Endothelial cell of umbilical vein (primary cell): ENCODE results near the gene NT5DC1. TPM values are rescaled to one million over a fixed set of nuclear protein-coding genes. Genes with fewer than 3 reads are reported as not detected.

Experiments used
- BruUV-seq: library from RNA; stranded (reverse); fragments of 400-500 nt; replicated peaks from 2 replicates; lab custom pipeline; 2021; lab: Mats Ljungman, UMichigan
- CTCF ChIA-PET: fragments of 300-600, 350-600 bp; sonication (Branson Sonifier 250); formaldehyde crosslinking; loops from one replicate; lab custom pipeline; 2021; ENCODE audit warnings: antibody characterized with exemption, inconsistent platforms; lab: Charles Lee
- POLR2A ChIA-PET: fragments of 300-600, 350-600 bp; sonication (Branson Sonifier 250); formaldehyde crosslinking; loops from one replicate; lab custom pipeline; 2021; ENCODE audit warnings: antibody characterized with exemption, inconsistent platforms; lab: Charles Lee
- DNase-seq: peaks from one replicate; pipeline ENCODE4 v3.0.0-alpha.2; 2011; ENCODE audit warnings: low read depth, low spot score
- FAIRE-seq: peaks from 2 replicates; lab custom pipeline; 2011; peaks lifted over from hg19 to GRCh38; lab: Jason Lieb, UNC
- H2AFZ ChIP-seq: 2 replicates; pipeline ENCODE4 v1.6.0; 2012; ENCODE audit warnings: low read depth, low read length, control low read depth, inconsistent platforms
- H3K27ac ChIP-seq: 2 replicates; pipeline ENCODE4 v1.5.1; 2011; ENCODE audit warnings: low read depth, mild to moderate bottlenecking, control low read depth, low read length, moderate library complexity; ENCODE audit not compliant: insufficient read depth
- H3K27me3 ChIP-seq, 2 experiments: 2 replicates each; pipeline versions ENCODE4 v1.6.0 to v1.6.1; 2011; ENCODE audit warnings: low read length in 2 of 2, mixed read lengths in 1 of 2; ENCODE audit not compliant: control insufficient read depth in 2 of 2, insufficient read depth in 2 of 2
- H3K36me3 ChIP-seq, 2 experiments: 2 replicates in 1 of 2; 3 replicates in 1 of 2; pipeline ENCODE4 v1.5.1; 2011; ENCODE audit warnings: low read length in 2 of 2, mild to moderate bottlenecking in 1 of 2, moderate library complexity in 1 of 2; ENCODE audit not compliant: control insufficient read depth in 2 of 2, insufficient read depth in 2 of 2; ENCODE audit errors: extremely low read depth in 1 of 2
- H3K4me1 ChIP-seq: 3 replicates; pipeline ENCODE4 v1.5.1; 2011; ENCODE audit warnings: mild to moderate bottlenecking, low read length; ENCODE audit not compliant: control insufficient read depth, insufficient read depth; ENCODE audit errors: extremely low read depth
- H3K4me2 ChIP-seq: 2 replicates; pipeline ENCODE4 v1.6.1; 2011; ENCODE audit warnings: low read length, control low read depth, mixed read lengths; ENCODE audit not compliant: insufficient read depth
- H3K4me3 ChIP-seq, 3 experiments: fragments of 200-600 bp in 1 of 3; sonication (generic), shearing (Covaris generic) in 1 of 3; replicated peaks in 1 of 3; 2 replicates each; pipeline ENCODE4 v1.5.1; 2011 to 2016; ENCODE audit warnings: control low read depth in 3 of 3, low read length in 3 of 3, mild to moderate bottlenecking in 2 of 3, inconsistent platforms in 1 of 3, low read depth in 1 of 3, moderate library complexity in 1 of 3; ENCODE audit not compliant: insufficient read depth in 1 of 3
- H3K79me2 ChIP-seq: 2 replicates; pipeline ENCODE4 v1.6.0; 2012; ENCODE audit warnings: low read length, inconsistent platforms; ENCODE audit not compliant: control insufficient read depth, insufficient read depth
- H3K9ac ChIP-seq: replicated peaks from 2 replicates; pipeline ENCODE3; 2011; ENCODE audit warnings: low read length, control low read depth; ENCODE audit not compliant: insufficient read depth; ENCODE audit errors: extremely low read depth
- H3K9me1 ChIP-seq: replicated peaks from 3 replicates; pipeline ENCODE4 v1.6.0; 2011; ENCODE audit warnings: mild to moderate bottlenecking, low read length; ENCODE audit not compliant: control insufficient read depth, insufficient read depth; ENCODE audit errors: extremely low read depth
- H3K9me3 ChIP-seq: replicated peaks from 2 replicates; pipeline ENCODE4 v1.5.1; 2012; ENCODE audit warnings: low read length, inconsistent platforms; ENCODE audit not compliant: control insufficient read depth, insufficient read depth
- H4K20me1 ChIP-seq: replicated peaks from 2 replicates; pipeline ENCODE3; 2011; ENCODE audit warnings: mild to moderate bottlenecking, low read length; ENCODE audit not compliant: control insufficient read depth, insufficient read depth; ENCODE audit errors: extremely low read depth
- CTCF ChIP-seq, 2 donors: IDR thresholded peaks; 1 replicate in 1 of 2; 2 replicates in 1 of 2; pipeline ENCODE4 v1.5.1; 2011; ENCODE audit warnings: low read length in 2 of 2, mild to moderate bottlenecking in 2 of 2, moderate library complexity in 2 of 2, control low read depth in 1 of 2, inconsistent platforms in 1 of 2, low read depth in 1 of 2; ENCODE audit not compliant: insufficient read depth in 1 of 2; ENCODE audit errors: extremely low read depth in 1 of 2
- EZH2 ChIP-seq: IDR thresholded peaks from 2 replicates; pipeline ENCODE4 v1.6.1; 2012; ENCODE audit warnings: borderline replicate concordance, low read depth, mild to moderate bottlenecking, moderate library complexity, low read length, inconsistent platforms; ENCODE audit not compliant: severe bottlenecking
- FOS ChIP-seq: IDR thresholded peaks from 2 replicates; pipeline ENCODE4 v1.6.1; 2011; ENCODE audit warnings: mild to moderate bottlenecking, low read length, moderate library complexity, borderline replicate concordance; ENCODE audit not compliant: insufficient read depth
- GATA2 ChIP-seq: IDR thresholded peaks from 2 replicates; pipeline ENCODE4 v1.7.0; 2011; ENCODE audit warnings: low read depth, mild to moderate bottlenecking, moderate library complexity, mixed read lengths, low read length; ENCODE audit not compliant: insufficient read length, insufficient read depth
- JUN ChIP-seq: IDR thresholded peaks from 2 replicates; pipeline ENCODE4 v1.6.1; 2011; ENCODE audit warnings: borderline replicate concordance, low read depth; ENCODE audit not compliant: insufficient read length, insufficient read depth
- MAX ChIP-seq: IDR thresholded peaks from 2 replicates; pipeline ENCODE4 v1.6.1; 2011; ENCODE audit not compliant: insufficient read depth, insufficient read length
- MYC ChIP-seq: IDR thresholded peaks from one replicate; pipeline ENCODE4 v1.6.1; 2011; ENCODE audit warnings: mild to moderate bottlenecking, low read depth, low read length
- POLR2A ChIP-seq: IDR thresholded peaks from 2 replicates; pipeline ENCODE4 v1.6.1; 2012; ENCODE audit warnings: low read depth, mild to moderate bottlenecking, control low read depth, low read length
- POLR2AphosphoS5 ChIP-seq: IDR thresholded peaks from 2 replicates; pipeline ENCODE4 v1.6.1; 2012; ENCODE audit warnings: low read depth, mild to moderate bottlenecking, control low read depth, low read length, moderate library complexity; ENCODE audit not compliant: insufficient read depth
- dilution Hi-C: fragments of 300-500 bp; cut with MboI; formaldehyde crosslinking; loops from one replicate; pipeline ENCODE4 v1.15.0; 2019; ENCODE audit warnings: low sequenced_read_pairs; ENCODE audit not compliant: extremely low pct_ligation_motif_present
- intact Hi-C: fragments of 100-400 bp; cut with micrococcal nuclease; formaldehyde crosslinking; loops from one replicate; pipeline ENCODE4 v1.10.0; 2022
- polyA plus RNA-seq, 4 experiments: library from polyadenylated mRNA; depleted of rRNA in 3 of 4; stranded (reverse) in 3 of 4; unstranded in 1 of 4; fragments of >200 nt; gene quantifications; 2 replicates each; pipeline versions ENCODE4 v1.2.1 to v1.2.3, GENCODE V29; 2011 to 2012; ENCODE audit warnings: missing spikeins in 1 of 4
- total RNA-seq: library from RNA; stranded (reverse); gene quantifications from 2 replicates; pipeline ENCODE4 v1.2.3, GENCODE V29; 2021

Gene NT5DC1
- total and polyA plus RNA-seq, 2 donors (not counting 3 experiments of a cell fraction or from before 2014, with no cell fraction given): 11.3 to 24.3 TPM

DNA sequence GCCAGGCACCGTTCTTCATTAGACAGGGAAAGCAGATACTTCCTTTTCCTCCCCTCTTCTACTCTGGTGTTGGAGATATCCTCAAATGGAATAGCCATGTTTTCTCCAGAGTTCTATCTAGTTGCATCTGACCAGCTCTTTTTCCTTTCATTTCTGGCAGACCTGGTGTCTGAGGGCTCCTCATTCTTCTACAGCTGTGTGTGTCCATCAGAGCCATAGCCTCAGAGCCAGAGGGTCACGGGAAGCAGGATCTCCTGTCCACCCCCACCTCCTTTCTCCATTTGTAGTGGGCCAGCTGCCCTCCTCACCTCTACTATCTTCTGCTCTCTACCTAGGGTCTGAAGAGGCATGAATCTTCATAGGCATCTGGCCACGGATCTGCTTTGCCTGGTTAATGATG, 96.2 kb downstream of the NT5DC1 start:
- no peaks in the 10 kb centered on the region for H3K27me3 ChIP-seq
- H3K27ac ChIP-seq: no peak overlapping the region
- H3K4me1 ChIP-seq: no peaks in the 10 kb centered on the region
- FAIRE-seq: no peak
- H3K9ac ChIP-seq: no peak overlapping the region
- no peaks in the 10 kb centered on the region for H3K36me3 ChIP-seq
- dilution Hi-C loops: no loop called here
- ChIA-PET CTCF (no interaction called here), POLR2A (no interaction called here)
- H3K9me1 ChIP-seq: no peaks in the 10 kb centered on the region
- no peak overlapping the region for H3K4me2 ChIP-seq
- no peaks in the 10 kb centered on the region for H4K20me1 ChIP-seq
- no TSS peak for BruUV-seq
- no peaks in the 10 kb centered on the region for H3K79me2 ChIP-seq
- no peak overlapping the region for H3K4me3 ChIP-seq
- intact Hi-C loops: no loop called here
- H3K9me3 ChIP-seq: no peaks in the 10 kb centered on the region
- H2AFZ ChIP-seq: no peak overlapping the region
- no peak for DNase-seq
- TF ChIP-seq FOS (no peak), MAX (no peak), CTCF (IDR thresholded peaks at IDR 0.05; ENCODE audit: extremely low read depth in 1 of 2, insufficient read depth in 1 of 2, low read depth in 1 of 2, low read length in 2 of 2) (no peak), GATA2 (no peak), POLR2A (no peak), POLR2AphosphoS5 (no peak), JUN (no peak), MYC (no peak), EZH2 (no peak)
